Neutrophil (primary cell): ENCODE data around the gene FAM3D.

Experiments used
- H3K27ac ChIP-seq: fragments of 200-600 bp; sonication (generic); 2 replicates; pipeline ENCODE4 v1.5.1; 2016; ENCODE audit warnings: mild to moderate bottlenecking, moderate library complexity
- H3K27me3 ChIP-seq: fragments of 200-600 bp; sonication (generic); 2 replicates; pipeline ENCODE4 v1.6.0; 2016; ENCODE audit warnings: mild to moderate bottlenecking
- H3K36me3 ChIP-seq: fragments of 200-600 bp; sonication (generic); 2 replicates; pipeline ENCODE4 v1.5.1; 2017
- H3K4me1 ChIP-seq, 2 experiments: fragments of 200-600 bp in 1 of 2; sonication (generic) in 1 of 2; 1 replicate in 1 of 2; 2 replicates in 1 of 2; pipeline versions ENCODE4 v1.5.1 to v1.6.1; 2013 to 2016; ENCODE audit warnings: low read depth in 1 of 2, low read length in 1 of 2, mild to moderate bottlenecking in 1 of 2, moderate library complexity in 1 of 2; ENCODE audit not compliant: control insufficient read depth in 1 of 2, insufficient read depth in 1 of 2
- H3K4me3 ChIP-seq, 2 experiments: fragments of 200-600 bp in 1 of 2; sonication (generic) in 1 of 2; 1 replicate in 1 of 2; 2 replicates in 1 of 2; pipeline ENCODE4 v1.5.1; 2013 to 2016; ENCODE audit warnings: low read depth in 1 of 2, low read length in 1 of 2, mild to moderate bottlenecking in 1 of 2, moderate library complexity in 1 of 2
- H3K9me3 ChIP-seq: fragments of 200-600 bp; sonication (generic); 2 replicates; pipeline ENCODE4 v1.5.1; 2016
- TF ChIP-seq, protein P1 (sequence below): fragments of 200-600 bp; sonication (generic); IDR thresholded peaks from 2 replicates; pipeline ENCODE4 v1.5.1; 2016; ENCODE audit warnings: antibody characterized with exemption

The FAM3D gene

DNA sequence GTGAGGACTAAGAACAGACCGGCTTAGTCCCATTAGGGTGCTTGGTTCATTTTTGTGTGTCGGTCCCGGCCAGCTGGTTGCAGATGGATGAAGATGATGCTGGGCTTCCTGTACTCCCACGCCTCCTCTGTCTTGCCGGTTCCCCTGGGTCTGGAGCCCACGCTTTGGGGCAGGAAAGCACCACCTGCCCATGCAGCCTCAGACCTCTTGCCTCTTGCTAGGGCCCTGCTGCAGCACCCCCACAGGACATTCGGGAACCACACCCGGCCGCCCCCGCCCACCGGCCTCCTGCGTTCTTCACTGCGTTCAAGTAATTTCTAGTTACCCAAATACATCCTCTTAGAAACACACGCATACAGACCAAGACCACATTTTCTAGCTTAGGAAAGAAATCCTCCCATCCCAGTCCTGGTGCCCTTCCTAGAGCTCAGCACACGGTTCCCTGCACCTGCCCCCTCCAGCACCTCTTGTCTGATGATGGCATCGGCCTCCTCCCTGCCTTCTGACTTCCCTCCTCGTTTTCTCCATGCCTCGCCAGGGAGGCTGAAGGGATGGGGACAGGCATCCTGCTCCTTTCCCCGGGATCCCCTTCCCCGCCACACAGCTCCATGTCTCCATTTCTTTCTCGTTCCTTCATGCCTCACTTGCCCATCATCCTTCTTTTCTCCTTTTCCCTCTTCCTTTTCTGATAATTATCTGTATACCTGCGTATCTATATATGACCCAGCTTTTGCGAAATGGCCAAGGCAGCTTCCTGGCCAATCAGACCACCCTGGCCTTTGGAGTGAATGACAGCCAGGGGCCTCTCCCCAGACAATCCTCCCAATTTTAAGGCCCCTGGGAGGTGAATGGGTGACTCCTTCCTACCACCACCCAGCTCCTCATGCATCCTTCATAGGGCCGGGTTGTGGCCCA, 30.9 kb downstream of the FAM3D start:
- Histone ChIP-seq H3K27me3 (no peaks in the 10 kb centered on the region), H3K4me1 (no peaks in the 10 kb centered on the region), H3K36me3 (no peaks in the 10 kb centered on the region), H3K9me3 (no peaks in the 10 kb centered on the region), H3K4me3 (no peak overlapping the region), H3K27ac (no peak overlapping the region)
- TF ChIP-seq, protein P1, sequence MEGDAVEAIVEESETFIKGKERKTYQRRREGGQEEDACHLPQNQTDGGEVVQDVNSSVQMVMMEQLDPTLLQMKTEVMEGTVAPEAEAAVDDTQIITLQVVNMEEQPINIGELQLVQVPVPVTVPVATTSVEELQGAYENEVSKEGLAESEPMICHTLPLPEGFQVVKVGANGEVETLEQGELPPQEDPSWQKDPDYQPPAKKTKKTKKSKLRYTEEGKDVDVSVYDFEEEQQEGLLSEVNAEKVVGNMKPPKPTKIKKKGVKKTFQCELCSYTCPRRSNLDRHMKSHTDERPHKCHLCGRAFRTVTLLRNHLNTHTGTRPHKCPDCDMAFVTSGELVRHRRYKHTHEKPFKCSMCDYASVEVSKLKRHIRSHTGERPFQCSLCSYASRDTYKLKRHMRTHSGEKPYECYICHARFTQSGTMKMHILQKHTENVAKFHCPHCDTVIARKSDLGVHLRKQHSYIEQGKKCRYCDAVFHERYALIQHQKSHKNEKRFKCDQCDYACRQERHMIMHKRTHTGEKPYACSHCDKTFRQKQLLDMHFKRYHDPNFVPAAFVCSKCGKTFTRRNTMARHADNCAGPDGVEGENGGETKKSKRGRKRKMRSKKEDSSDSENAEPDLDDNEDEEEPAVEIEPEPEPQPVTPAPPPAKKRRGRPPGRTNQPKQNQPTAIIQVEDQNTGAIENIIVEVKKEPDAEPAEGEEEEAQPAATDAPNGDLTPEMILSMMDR: no peak

DNA sequence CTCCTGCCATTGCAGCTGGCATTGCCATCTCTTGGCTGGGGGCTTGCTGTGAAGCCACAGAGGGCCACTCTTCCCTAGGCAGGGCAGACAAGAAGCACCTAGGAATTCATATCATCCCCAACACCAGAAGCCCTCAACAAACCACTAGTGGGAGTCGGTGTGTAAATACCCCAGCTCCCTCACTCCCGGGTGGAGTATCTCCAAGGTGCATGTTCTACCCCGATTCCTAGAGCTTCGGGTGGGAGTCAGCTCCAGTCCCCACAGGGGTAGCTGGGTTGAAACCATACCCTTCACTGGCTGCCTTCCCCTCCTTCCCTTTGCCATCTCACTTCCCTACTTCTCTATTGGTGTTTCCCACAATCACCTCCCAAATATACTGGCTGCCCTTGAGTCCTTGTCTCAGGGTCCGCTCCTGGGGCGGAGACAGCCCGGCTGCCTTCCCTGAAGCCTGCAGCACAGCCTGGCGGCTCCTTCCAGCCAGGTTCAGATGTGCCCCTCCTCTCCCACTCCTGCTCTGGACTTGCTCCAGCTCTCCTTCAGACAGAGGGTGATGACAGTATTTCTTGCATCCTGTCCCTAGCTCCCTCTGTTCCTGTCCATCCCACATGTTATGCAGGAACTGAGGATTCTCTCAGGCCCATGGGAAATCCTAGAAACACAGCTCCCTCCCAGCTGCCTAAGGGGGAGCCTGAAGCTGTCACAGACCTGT, 33.3 kb downstream of the FAM3D start:
- Histone ChIP-seq H3K27ac (no peak overlapping the region), H3K4me3 (no peak overlapping the region), H3K27me3 (no peaks in the 10 kb centered on the region), H3K4me1 (peaks cover 0 to 3% of the 10 kb centered on the region in 2 experiments), H3K9me3 (no peaks in the 10 kb centered on the region), H3K36me3 (no peaks in the 10 kb centered on the region)
- TF ChIP-seq, protein P1: no peak

DNA sequence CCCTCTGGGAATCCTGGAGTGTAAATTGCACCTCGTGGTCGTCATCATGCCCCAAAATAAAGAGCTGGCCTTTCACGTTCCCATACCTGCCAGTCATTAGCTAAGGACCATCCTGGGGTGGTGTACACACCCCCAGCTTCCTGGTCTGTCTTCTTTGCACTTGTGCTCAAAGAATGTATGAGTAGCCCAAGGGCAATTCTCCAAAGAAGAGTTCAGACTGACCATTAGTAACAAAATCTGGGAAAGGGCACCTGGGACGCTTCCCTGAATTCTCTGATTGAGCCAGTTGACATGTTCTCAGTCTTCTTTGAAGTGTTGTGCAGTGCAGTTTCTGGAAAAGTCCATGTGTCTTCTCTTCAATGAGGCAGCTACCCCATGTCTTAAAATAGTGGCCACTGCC, 34.8 kb downstream of the FAM3D start:
- Histone ChIP-seq H3K4me1 (peaks cover 0 to 3% of the 10 kb centered on the region in 2 experiments), H3K27ac (no peak overlapping the region), H3K4me3 (no peak overlapping the region), H3K9me3 (no peaks in the 10 kb centered on the region), H3K36me3 (no peaks in the 10 kb centered on the region), H3K27me3 (no peaks in the 10 kb centered on the region)
- TF ChIP-seq, protein P1: no peak

DNA sequence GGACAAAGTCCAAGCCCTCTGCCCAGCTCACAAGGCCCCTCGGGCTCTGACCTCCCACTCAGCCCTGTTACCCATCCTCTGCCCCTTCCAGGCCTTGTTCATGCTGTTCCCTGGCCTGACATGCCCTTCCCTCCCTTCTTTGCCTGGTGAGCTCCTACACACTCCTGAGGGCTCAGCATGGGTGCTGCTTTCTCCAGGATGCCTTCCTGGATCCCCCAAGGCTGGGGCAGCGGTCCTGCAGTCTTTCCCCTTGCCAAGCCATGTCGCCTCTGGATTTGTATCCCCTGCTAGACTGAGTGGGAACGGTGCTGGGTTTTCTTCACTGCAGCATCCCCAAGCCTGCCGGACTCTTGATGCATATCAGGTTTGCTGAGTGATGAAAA, 35.9 kb downstream of the FAM3D start:
- H3K4me1 ChIP-seq: peaks cover 0 to 3% of the 10 kb centered on the region in 2 experiments
- H3K36me3 ChIP-seq: no peaks in the 10 kb centered on the region
- no peak overlapping the region for H3K4me3 ChIP-seq
- no peaks in the 10 kb centered on the region for H3K9me3 ChIP-seq
- H3K27me3 ChIP-seq: no peaks in the 10 kb centered on the region
- H3K27ac ChIP-seq: no peak overlapping the region
- TF ChIP-seq, protein P1: no peak

DNA sequence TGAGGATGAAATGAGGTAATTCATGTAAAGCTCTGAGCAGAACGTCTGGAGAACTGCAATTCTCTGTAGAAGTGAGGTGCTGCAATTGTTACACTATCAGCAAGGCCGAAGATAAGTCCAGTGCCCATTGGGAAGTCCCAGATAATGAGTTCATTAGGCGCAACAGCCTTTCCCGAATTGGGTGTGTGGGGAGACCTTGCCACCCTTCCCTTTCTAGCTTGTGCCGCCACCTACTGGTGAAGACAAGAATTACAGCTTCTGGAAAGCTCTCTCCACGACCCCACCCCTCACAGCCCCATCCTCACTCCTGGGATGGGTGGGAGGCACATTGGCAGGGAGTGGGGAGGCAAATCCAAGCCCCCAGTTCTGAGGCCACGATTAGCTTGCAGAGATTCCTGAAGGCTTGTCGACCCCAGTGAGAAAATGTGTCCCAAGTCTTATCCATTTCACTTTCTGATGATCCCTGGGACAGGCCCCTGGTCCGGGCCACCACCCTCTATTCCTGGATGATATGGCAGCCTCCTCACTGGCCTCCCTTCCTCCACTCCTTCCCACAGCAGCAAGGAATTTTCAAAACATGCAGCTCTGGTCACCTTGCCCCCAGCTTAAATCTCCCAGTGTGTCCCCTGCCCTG, 36.4 kb downstream of the FAM3D start:
- Histone ChIP-seq H3K9me3 (no peaks in the 10 kb centered on the region), H3K4me1 (peaks cover 0 to 3% of the 10 kb centered on the region in 2 experiments), H3K4me3 (no peak overlapping the region), H3K27ac (no peak overlapping the region), H3K36me3 (no peaks in the 10 kb centered on the region), H3K27me3 (no peaks in the 10 kb centered on the region)
- TF ChIP-seq, protein P1: peak; percentile 78
